HUES48 (cell line): ENCODE measurements around the gene ZNF410.
"Not testable (repeated sequence)": the region's sequence is repeated elsewhere in the genome, so short reads cannot be mapped to it uniquely, and the experiment has no call there.

Source experiments
- H3K27ac ChIP-seq: one replicate; pipeline ENCODE4 v1.7.0; 2013; ENCODE audit warnings: low read depth, low read length, inconsistent platforms
- H3K27me3 ChIP-seq: 2 replicates; pipeline ENCODE4 v1.6.1; 2013; ENCODE audit warnings: mild to moderate bottlenecking, low read length; ENCODE audit not compliant: control insufficient read depth, insufficient read depth
- H3K36me3 ChIP-seq: 2 replicates; pipeline ENCODE4 v1.6.1; 2013; ENCODE audit warnings: low read length; ENCODE audit not compliant: control insufficient read depth, insufficient read depth
- H3K4me1 ChIP-seq: 2 replicates; pipeline ENCODE4 v1.6.1; 2013; ENCODE audit warnings: mild to moderate bottlenecking, low read length; ENCODE audit not compliant: control insufficient read depth, insufficient read depth
- H3K4me3 ChIP-seq: 2 replicates; pipeline ENCODE4 v1.5.1; 2013; ENCODE audit warnings: mild to moderate bottlenecking, low read depth, low read length
- H3K9ac ChIP-seq: 2 replicates; pipeline ENCODE4 v1.6.1; 2013; ENCODE audit warnings: mild to moderate bottlenecking, low read depth, low read length, moderate library complexity
- H3K9me3 ChIP-seq: 2 replicates; pipeline ENCODE4 v1.6.1; 2013; ENCODE audit warnings: low read length; ENCODE audit not compliant: control insufficient read depth, insufficient read depth

ZNF410 gene

GRCh38 chr14:73886449-73887317 is at the start of gene ZNF410:
Gene ZNF410 (plus strand): TSS chr14:73886859. CDS start chr14:73892176, 5,317 bp downstream.
- peak within 1 kb of the TSS; percentile 91 for H3K4me3 ChIP-seq
- H3K27me3 ChIP-seq: no peaks in the 10 kb centered on the region
- H3K27ac ChIP-seq: peak within 1 kb of the TSS; percentile 94
- peak within 1 kb of the TSS; percentile 70 for H3K9ac ChIP-seq
- peaks cover 9% of the 10 kb centered on the region; the same call in 1 of the 2 replicates for H3K4me1 ChIP-seq
- H3K9me3 ChIP-seq: no peaks in the 10 kb centered on the region
- H3K36me3 ChIP-seq: peaks cover 9% of the 10 kb centered on the region

GRCh38 chr14:73838293-73839034 is 48.2 kb upstream of the ZNF410 start:
- peaks cover 16% of the 10 kb centered on the region for H3K4me1 ChIP-seq
- not testable (repeated sequence) for H3K9me3 ChIP-seq, H3K27ac ChIP-seq, H3K4me3 ChIP-seq, H3K27me3 ChIP-seq, H3K9ac ChIP-seq, H3K36me3 ChIP-seq

GRCh38 chr14:73842201-73842600 is 44.5 kb upstream of the ZNF410 start:
- no peaks in the 10 kb centered on the region for H3K9me3 ChIP-seq
- no peaks in the 10 kb centered on the region for H3K36me3 ChIP-seq
- H3K27me3 ChIP-seq: no peaks in the 10 kb centered on the region
- no peak overlapping the region for H3K27ac ChIP-seq
- H3K4me1 ChIP-seq: no peaks in the 10 kb centered on the region
- no peak overlapping the region for H3K9ac ChIP-seq
- no peak overlapping the region for H3K4me3 ChIP-seq

GRCh38 chr14:73842851-73843250 is 43.8 kb upstream of the ZNF410 start:
- Histone ChIP-seq H3K36me3 (no peaks in the 10 kb centered on the region), H3K27me3 (no peaks in the 10 kb centered on the region), H3K4me3 (no peak overlapping the region), H3K4me1 (no peaks in the 10 kb centered on the region), H3K9ac (no peak overlapping the region), H3K9me3 (no peaks in the 10 kb centered on the region), H3K27ac (no peak overlapping the region)

GRCh38 chr14:73843296-73843695 is 43.4 kb upstream of the ZNF410 start:
- Histone ChIP-seq H3K4me1 (no peaks in the 10 kb centered on the region), H3K27ac (no peak overlapping the region), H3K27me3 (no peaks in the 10 kb centered on the region), H3K4me3 (no peak overlapping the region), H3K9me3 (no peaks in the 10 kb centered on the region), H3K36me3 (no peaks in the 10 kb centered on the region), H3K9ac (no peak overlapping the region)

GRCh38 chr14:73846947-73847346 is 39.7 kb upstream of the ZNF410 start:
- H3K9me3 ChIP-seq: no peaks in the 10 kb centered on the region
- no peak overlapping the region for H3K27ac ChIP-seq
- no peaks in the 10 kb centered on the region for H3K36me3 ChIP-seq
- no peaks in the 10 kb centered on the region for H3K27me3 ChIP-seq
- peaks cover 8% of the 10 kb centered on the region; the same call in 1 of the 2 replicates for H3K4me1 ChIP-seq
- H3K4me3 ChIP-seq: no peak overlapping the region
- no peak overlapping the region for H3K9ac ChIP-seq

GRCh38 chr14:73851000-73851399 is 35.7 kb upstream of the ZNF410 start:
- Histone ChIP-seq H3K9me3 (no peaks in the 10 kb centered on the region), H3K4me1 (peaks cover 8% of the 10 kb centered on the region; the same call in 1 of the 2 replicates), H3K9ac (peak overlapping the region; percentile 52; the same call in 1 of the 2 replicates), H3K27me3 (no peaks in the 10 kb centered on the region), H3K27ac (peak overlapping the region; percentile 89), H3K4me3 (peak overlapping the region; percentile 98), H3K36me3 (peaks cover 3% of the 10 kb centered on the region; the same call in 1 of the 2 replicates)

GRCh38 chr14:73851567-73852382 is 34.9 kb upstream of the ZNF410 start, which contains the start of gene PTGR2:
Gene PTGR2 (plus strand): TSS chr14:73851831. CDS start chr14:73858863, 7,032 bp downstream.
- Histone ChIP-seq H3K36me3 (peaks cover 3% of the 10 kb centered on the region; the same call in 1 of the 2 replicates), H3K4me3 (peak within 1 kb of the TSS; percentile 98), H3K27ac (peak within 1 kb of the TSS; percentile 89), H3K9ac (peak within 1 kb of the TSS; percentile 97), H3K4me1 (peaks cover 8% of the 10 kb centered on the region; the same call in 1 of the 2 replicates), H3K27me3 (no peaks in the 10 kb centered on the region), H3K9me3 (no peaks in the 10 kb centered on the region)

- no peak overlapping the region for H3K4me3 ChIP-seq
- no peaks in the 10 kb centered on the region for H3K9me3 ChIP-seq
- H3K27ac ChIP-seq: no peak overlapping the region
- no peak overlapping the region for H3K9ac ChIP-seq
- H3K27me3 ChIP-seq: no peaks in the 10 kb centered on the region
- H3K4me1 ChIP-seq: no peaks in the 10 kb centered on the region
- H3K36me3 ChIP-seq: peaks cover 31% of the 10 kb centered on the region
These were observed 27.5 kb upstream of the ZNF410 start for GRCh38 chr14:73859145-73859544.

- H3K36me3 ChIP-seq: peaks cover 43% of the 10 kb centered on the region
These were observed 25.6 kb upstream of the ZNF410 start for GRCh38 chr14:73861073-73861472.

More at GRCh38 chr14:73861073-73861472, 25.6 kb upstream of the ZNF410 start:
- H3K9me3 ChIP-seq: no peaks in the 10 kb centered on the region
- no peak overlapping the region for H3K27ac ChIP-seq
- H3K4me3 ChIP-seq: no peak overlapping the region
- no peaks in the 10 kb centered on the region for H3K4me1 ChIP-seq
- no peaks in the 10 kb centered on the region for H3K27me3 ChIP-seq
- no peak overlapping the region for H3K9ac ChIP-seq
